ENCODE results near the gene BCL7A.
"Not testable (repeated sequence)": the region's sequence is repeated elsewhere in the genome, so short reads cannot be mapped to it uniquely, and the experiment has no call there.

The BCL7A gene

GRCh38 chr12:122049827-122050226 lies 28.1 kb downstream of the BCL7A start:
- Histone ChIP-seq H3K9ac (ENCODE audit: low read depth, low read length) (no peak overlapping the region), H3K4me1 (ENCODE audit: control insufficient read depth, insufficient read depth, low read length) (peaks cover 9% of the 10 kb centered on the region), H3K36me3 (ENCODE audit: insufficient read depth, low read length) (peaks cover 14% of the 10 kb centered on the region), H3K4me2 (ENCODE audit: low read length) (no peak overlapping the region), H3K27me3 (ENCODE audit: control insufficient read depth, insufficient read depth, low read length) (no peaks in the 10 kb centered on the region), H3K9me3 (replicated peaks; ENCODE audit: low read length) (no peaks in the 10 kb centered on the region), H3K4me3 (ENCODE audit: low read length) (no peak overlapping the region)

- Histone ChIP-seq H3K4me3 (ENCODE audit: low read length) (no peak overlapping the region), H3K9me3 (replicated peaks; ENCODE audit: low read length) (no peaks in the 10 kb centered on the region), H3K4me1 (ENCODE audit: control insufficient read depth, insufficient read depth, low read length) (peaks cover 9% of the 10 kb centered on the region), H3K36me3 (ENCODE audit: insufficient read depth, low read length) (peaks cover 13% of the 10 kb centered on the region), H3K9ac (ENCODE audit: low read depth, low read length) (no peak overlapping the region), H3K27me3 (ENCODE audit: control insufficient read depth, insufficient read depth, low read length) (no peaks in the 10 kb centered on the region), H3K4me2 (ENCODE audit: low read length) (no peak overlapping the region)
These were observed 29.0 kb downstream of the BCL7A start for GRCh38 chr12:122050706-122051105.

GRCh38 chr12:122051231-122051876 lies 29.7 kb downstream of the BCL7A start:
- peaks cover 16% of the 10 kb centered on the region for H3K36me3 ChIP-seq (ENCODE audit: insufficient read depth, low read length)
- no peak overlapping the region for H3K4me3 ChIP-seq (ENCODE audit: low read length)
- H3K9me3 ChIP-seq (replicated peaks; ENCODE audit: low read length), result no peaks in the 10 kb centered on the region
- H3K9ac ChIP-seq (ENCODE audit: low read depth, low read length), result peak overlapping the region; percentile 4
- no peak overlapping the region for H3K4me2 ChIP-seq (ENCODE audit: low read length)
- no peaks in the 10 kb centered on the region for H3K27me3 ChIP-seq (ENCODE audit: control insufficient read depth, insufficient read depth, low read length)
- peaks cover 9% of the 10 kb centered on the region for H3K4me1 ChIP-seq (ENCODE audit: control insufficient read depth, insufficient read depth, low read length)

GRCh38 chr12:122052285-122052684 lies 30.6 kb downstream of the BCL7A start:
- H3K36me3 ChIP-seq (ENCODE audit: insufficient read depth, low read length), result peaks cover 25% of the 10 kb centered on the region

GRCh38 chr12:122054842-122055520 lies 33.3 kb downstream of the BCL7A start:
- no peak overlapping the region for H3K4me3 ChIP-seq (ENCODE audit: low read length)
- H3K27me3 ChIP-seq (ENCODE audit: control insufficient read depth, insufficient read depth, low read length), result no peaks in the 10 kb centered on the region
- H3K9ac ChIP-seq (ENCODE audit: low read depth, low read length), result no peak overlapping the region
- no peaks in the 10 kb centered on the region for H3K9me3 ChIP-seq (replicated peaks; ENCODE audit: low read length)
- H3K36me3 ChIP-seq (ENCODE audit: insufficient read depth, low read length), result peaks cover 36% of the 10 kb centered on the region
- H3K4me1 ChIP-seq (ENCODE audit: control insufficient read depth, insufficient read depth, low read length), result peaks cover 9% of the 10 kb centered on the region
- no peak overlapping the region for H3K4me2 ChIP-seq (ENCODE audit: low read length)

More at GRCh38 chr12:122052285-122052684, 30.6 kb downstream of the BCL7A start:
- H3K4me3 ChIP-seq (ENCODE audit: low read length), result no peak overlapping the region
- H3K27me3 ChIP-seq (ENCODE audit: control insufficient read depth, insufficient read depth, low read length), result no peaks in the 10 kb centered on the region
- no peak overlapping the region for H3K4me2 ChIP-seq (ENCODE audit: low read length)
- peaks cover 9% of the 10 kb centered on the region for H3K4me1 ChIP-seq (ENCODE audit: control insufficient read depth, insufficient read depth, low read length)
- H3K9me3 ChIP-seq (replicated peaks; ENCODE audit: low read length), result no peaks in the 10 kb centered on the region
- no peak overlapping the region for H3K9ac ChIP-seq (ENCODE audit: low read depth, low read length)

- not testable (repeated sequence) for H3K4me1 ChIP-seq (ENCODE audit: control insufficient read depth, insufficient read depth, low read length); H3K4me3 ChIP-seq (ENCODE audit: low read length); H3K27me3 ChIP-seq (ENCODE audit: control insufficient read depth, insufficient read depth, low read length); H3K4me2 ChIP-seq (ENCODE audit: low read length); H3K9me3 ChIP-seq (replicated peaks; ENCODE audit: low read length); H3K9ac ChIP-seq (ENCODE audit: low read depth, low read length)
- peaks cover 42% of the 10 kb centered on the region for H3K36me3 ChIP-seq (ENCODE audit: insufficient read depth, low read length)
These were observed 34.7 kb downstream of the BCL7A start for GRCh38 chr12:122056406-122056805.

GRCh38 chr12:122057007-122057735 lies 35.5 kb downstream of the BCL7A start:
- Histone ChIP-seq H3K4me1 (ENCODE audit: control insufficient read depth, insufficient read depth, low read length) (peaks cover 6% of the 10 kb centered on the region), H3K9ac (ENCODE audit: low read depth, low read length) (no peak overlapping the region), H3K9me3 (replicated peaks; ENCODE audit: low read length) (no peaks in the 10 kb centered on the region), H3K27me3 (ENCODE audit: control insufficient read depth, insufficient read depth, low read length) (no peaks in the 10 kb centered on the region), H3K4me3 (ENCODE audit: low read length) (no peak overlapping the region), H3K36me3 (ENCODE audit: insufficient read depth, low read length) (peaks cover 42% of the 10 kb centered on the region), H3K4me2 (ENCODE audit: low read length) (no peak overlapping the region)

GRCh38 chr12:122057769-122058168 lies 36.1 kb downstream of the BCL7A start:
- Histone ChIP-seq H3K9ac (ENCODE audit: low read depth, low read length) (no peak overlapping the region), H3K4me3 (ENCODE audit: low read length) (no peak overlapping the region), H3K4me2 (ENCODE audit: low read length) (no peak overlapping the region), H3K36me3 (ENCODE audit: insufficient read depth, low read length) (peaks cover 42% of the 10 kb centered on the region), H3K9me3 (replicated peaks; ENCODE audit: low read length) (no peaks in the 10 kb centered on the region), H3K27me3 (ENCODE audit: control insufficient read depth, insufficient read depth, low read length) (no peaks in the 10 kb centered on the region), H3K4me1 (ENCODE audit: control insufficient read depth, insufficient read depth, low read length) (peaks cover 12% of the 10 kb centered on the region)

- no peaks in the 10 kb centered on the region for H3K27me3 ChIP-seq (ENCODE audit: control insufficient read depth, insufficient read depth, low read length)
- H3K36me3 ChIP-seq (ENCODE audit: insufficient read depth, low read length), result peaks cover 42% of the 10 kb centered on the region
- H3K4me3 ChIP-seq (ENCODE audit: low read length), result no peak overlapping the region
- H3K4me2 ChIP-seq (ENCODE audit: low read length), result no peak overlapping the region
- no peaks in the 10 kb centered on the region for H3K9me3 ChIP-seq (replicated peaks; ENCODE audit: low read length)
- H3K9ac ChIP-seq (ENCODE audit: low read depth, low read length), result no peak overlapping the region
- peaks cover 21% of the 10 kb centered on the region for H3K4me1 ChIP-seq (ENCODE audit: control insufficient read depth, insufficient read depth, low read length)
These were observed 37.0 kb downstream of the BCL7A start for GRCh38 chr12:122058549-122059149.

- Histone ChIP-seq H3K4me2 (ENCODE audit: low read length) (no peak overlapping the region), H3K9me3 (replicated peaks; ENCODE audit: low read length) (no peaks in the 10 kb centered on the region), H3K27me3 (ENCODE audit: control insufficient read depth, insufficient read depth, low read length) (no peaks in the 10 kb centered on the region), H3K9ac (ENCODE audit: low read depth, low read length) (no peak overlapping the region), H3K4me1 (ENCODE audit: control insufficient read depth, insufficient read depth, low read length) (peaks cover 28% of the 10 kb centered on the region), H3K4me3 (ENCODE audit: low read length) (no peak overlapping the region), H3K36me3 (ENCODE audit: insufficient read depth, low read length) (peaks cover 42% of the 10 kb centered on the region)
These were observed 37.7 kb downstream of the BCL7A start for GRCh38 chr12:122059203-122059960.

GRCh38 chr12:122060081-122060501 lies 38.4 kb downstream of the BCL7A start:
- Histone ChIP-seq H3K4me3 (ENCODE audit: low read length) (no peak overlapping the region), H3K4me2 (ENCODE audit: low read length) (no peak overlapping the region), H3K36me3 (ENCODE audit: insufficient read depth, low read length) (peaks cover 37% of the 10 kb centered on the region), H3K27me3 (ENCODE audit: control insufficient read depth, insufficient read depth, low read length) (no peaks in the 10 kb centered on the region), H3K9ac (ENCODE audit: low read depth, low read length) (no peak overlapping the region), H3K9me3 (replicated peaks; ENCODE audit: low read length) (no peaks in the 10 kb centered on the region), H3K4me1 (ENCODE audit: control insufficient read depth, insufficient read depth, low read length) (peaks cover 35% of the 10 kb centered on the region)

Measured in skeletal muscle satellite cell (primary cell).